Measurements from ENCODE around the gene SLC6A12.
"Not testable (repeated sequence)": the region's sequence is repeated elsewhere in the genome, so short reads cannot be mapped to it uniquely, and the experiment has no call there.

SLC6A12 gene

DNA sequence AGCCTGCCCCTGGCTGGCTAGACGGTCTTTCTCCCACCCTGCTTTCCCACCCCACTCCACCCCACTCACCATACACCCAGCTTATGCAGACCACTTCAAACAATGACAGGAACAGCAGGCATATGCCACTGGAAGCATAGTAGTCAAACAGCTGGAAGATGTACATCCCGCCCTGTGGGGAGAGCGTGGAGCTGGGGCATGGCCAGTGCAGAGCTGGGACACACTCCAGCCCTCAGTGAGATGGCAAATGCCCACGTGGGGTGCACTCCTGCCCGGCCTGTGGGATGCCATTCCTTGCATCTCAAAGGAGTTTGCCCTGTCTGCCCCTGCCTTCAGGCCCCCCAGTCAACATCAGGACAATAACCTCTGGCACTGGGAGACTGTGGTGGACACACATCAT lies 18.8 kb downstream of the SLC6A12 start:
- no peak for DNase-seq

- DNase-seq = no peak
These were observed 19.7 kb downstream of the SLC6A12 start for GRCh38 chr12:194276-194675.

GRCh38 chr12:193261-193660 lies 20.7 kb downstream of the SLC6A12 start:
- DNase-seq = no peak

DNA sequence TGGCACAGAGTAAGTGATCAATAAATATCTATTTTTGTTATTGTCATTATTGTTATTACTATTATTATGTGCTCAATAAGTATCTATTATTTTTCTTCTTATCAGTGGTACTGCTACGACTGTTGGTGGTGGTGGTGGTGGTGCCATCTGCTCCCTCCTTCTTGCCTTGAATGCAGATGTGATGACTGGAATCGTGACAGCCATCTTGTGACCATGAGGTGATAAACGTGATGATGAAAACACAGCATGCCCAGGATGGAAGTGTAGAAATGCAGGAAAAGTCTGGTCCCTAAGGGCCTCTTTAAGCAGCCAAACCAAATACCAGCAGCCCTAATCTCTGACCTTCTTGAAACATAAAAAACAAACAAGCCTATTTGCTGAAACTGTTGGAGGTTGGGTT lies 22.4 kb downstream of the SLC6A12 start:
- DNase-seq = no peak

GRCh38 chr12:190881-191280 lies 23.1 kb downstream of the SLC6A12 start:
- no peak for DNase-seq

DNA sequence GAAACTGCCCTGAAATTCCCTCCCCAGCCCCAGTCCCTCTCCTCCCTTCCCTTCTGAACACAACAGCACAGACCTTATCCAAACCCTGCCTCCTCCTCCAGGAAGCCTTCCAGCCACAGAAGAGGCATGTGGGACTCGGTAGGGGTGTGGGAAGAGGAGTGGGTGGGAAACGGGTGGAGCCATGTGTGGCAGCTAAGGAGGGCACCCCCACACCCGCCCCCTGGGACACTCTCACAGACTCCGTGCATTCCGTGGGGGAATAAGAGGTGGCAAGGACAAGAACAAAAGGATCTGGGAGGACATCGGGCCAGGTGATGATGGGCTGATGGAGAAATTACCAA lies 24.4 kb downstream of the SLC6A12 start:
- no peak for DNase-seq

GRCh38 chr12:188910-189621 lies 24.9 kb downstream of the SLC6A12 start:
- DNase-seq = no peak

- not testable (repeated sequence) for DNase-seq
These were observed 25.7 kb downstream of the SLC6A12 start for GRCh38 chr12:187986-188909.

- no peak for DNase-seq
These were observed 27.8 kb downstream of the SLC6A12 start for GRCh38 chr12:186006-186625.

DNA sequence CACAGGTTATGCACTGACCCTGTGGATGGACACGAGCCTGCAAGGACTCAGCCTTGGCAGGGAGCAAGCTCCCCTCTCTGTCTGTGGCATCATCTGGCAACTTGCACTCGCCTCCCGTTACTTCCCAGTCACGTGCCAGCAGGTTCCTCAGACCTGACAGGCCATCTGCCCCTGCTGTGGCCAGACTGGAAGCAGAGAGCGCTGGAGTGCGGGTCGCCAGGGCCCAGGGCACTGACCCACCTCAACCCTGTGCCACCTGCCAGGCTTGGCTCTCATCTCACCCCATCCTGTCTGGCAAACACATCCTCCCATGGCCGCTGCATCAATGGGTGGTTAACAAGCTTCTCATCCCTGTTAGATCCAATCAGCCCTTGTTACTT lies 28.4 kb downstream of the SLC6A12 start:
- no peak for DNase-seq

GRCh38 chr12:184811-185575 lies 29.0 kb downstream of the SLC6A12 start:
- no peak for DNase-seq

GRCh38 chr12:182381-182892 lies 31.5 kb downstream of the SLC6A12 start:
- no peak for DNase-seq

DNA sequence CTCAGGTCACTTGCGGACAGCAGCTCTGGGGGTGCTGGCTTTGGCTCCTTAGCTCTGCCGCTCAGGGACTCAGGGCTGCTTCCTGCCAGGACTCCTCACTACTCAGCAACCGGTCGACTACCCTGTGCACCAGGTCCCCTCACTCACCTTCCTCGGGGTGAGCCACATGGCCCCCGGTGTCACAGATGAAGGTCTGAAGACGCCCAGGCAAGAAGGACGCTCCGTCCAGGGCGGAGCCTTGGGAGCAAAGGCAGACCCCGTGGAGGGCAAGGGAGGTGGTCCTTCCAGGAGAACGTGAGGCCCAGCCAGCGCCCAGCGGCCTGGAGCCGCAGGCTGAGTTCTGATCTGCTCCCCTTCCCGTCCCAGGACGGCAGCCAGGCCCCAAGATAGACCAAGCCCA lies 32.0 kb downstream of the SLC6A12 start:
- DNase-seq = no peak

DNA sequence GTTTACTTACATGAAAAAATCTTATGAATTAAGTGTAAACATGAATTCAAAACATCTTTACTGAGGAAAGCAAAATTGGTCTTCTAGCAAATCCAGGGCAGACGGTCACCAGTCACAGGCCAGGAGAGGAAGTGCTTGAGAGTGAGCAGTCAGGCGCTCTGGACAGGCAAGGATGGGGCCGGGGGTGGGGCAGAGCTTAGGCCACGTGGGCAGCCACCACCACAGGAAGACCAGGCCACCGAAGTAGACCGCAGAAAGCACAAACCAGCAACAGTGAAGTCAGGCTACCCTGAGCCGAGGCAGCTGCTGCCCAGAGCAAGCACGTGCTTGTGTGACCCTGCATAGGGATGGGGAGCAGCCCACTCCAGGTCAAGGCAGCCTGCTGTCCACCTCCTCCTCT lies 33.5 kb downstream of the SLC6A12 start:
- no peak for DNase-seq

- no peak for DNase-seq
These were observed 34.1 kb downstream of the SLC6A12 start for GRCh38 chr12:179885-180284.

GRCh38 chr12:179131-179884 lies 34.6 kb downstream of the SLC6A12 start:
- no peak for DNase-seq

DNA sequence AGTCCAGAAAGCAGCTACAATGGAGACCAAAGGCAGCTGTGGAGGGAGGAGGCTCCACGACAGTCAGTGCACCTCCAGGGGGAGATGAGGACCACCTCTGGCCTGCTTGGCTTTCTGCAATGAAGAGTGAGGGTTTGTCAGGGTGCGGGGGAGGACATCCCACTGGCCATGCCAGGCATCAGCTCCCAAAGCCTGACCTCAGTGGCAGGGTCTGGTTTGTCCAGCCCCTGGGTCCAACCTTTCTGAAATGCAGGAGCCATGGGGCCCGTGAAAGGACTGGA lies 35.2 kb downstream of the SLC6A12 start:
- no peak for DNase-seq

- no peak for DNase-seq
These were observed 35.8 kb downstream of the SLC6A12 start for GRCh38 chr12:177980-178828.

GRCh38 chr12:177336-177979 lies 36.5 kb downstream of the SLC6A12 start:
- no peak for DNase-seq

- DNase-seq = no peak
These were observed 37.4 kb downstream of the SLC6A12 start for GRCh38 chr12:176321-177181.
